Measurements from ENCODE around the gene MLLT3. TPM values are rescaled to one million over a fixed set of nuclear protein-coding genes. Genes with fewer than 3 reads are reported as not detected.

Gene MLLT3
- total RNA-seq, 1 donor: 19.8 TPM

GRCh38 chr9:20646656-20647055 lies 24.4 kb upstream of the MLLT3 start:
- H3K4me3 ChIP-seq (ENCODE audit: low read depth, low read length): no peak overlapping the region
- no peak for DNase-seq (ENCODE audit: low read depth)
- TF ChIP-seq CTCF (IDR thresholded peaks at IDR 0.05; ENCODE audit: insufficient read depth, low read length): no peak

- H3K4me3 ChIP-seq (ENCODE audit: low read depth, low read length): no peak overlapping the region
- no peak for TF ChIP-seq CTCF (IDR thresholded peaks at IDR 0.05; ENCODE audit: insufficient read depth, low read length)
- DNase-seq (ENCODE audit: low read depth): no peak
Observed at GRCh38 chr9:20643660-20644059, 21.4 kb upstream of the MLLT3 start.

- DNase-seq (ENCODE audit: low read depth): no peak
- H3K4me3 ChIP-seq (ENCODE audit: low read depth, low read length): no peak overlapping the region
- TF ChIP-seq CTCF (IDR thresholded peaks at IDR 0.05; ENCODE audit: insufficient read depth, low read length): no peak
Observed at GRCh38 chr9:20642045-20642444, 19.7 kb upstream of the MLLT3 start.

GRCh38 chr9:20640331-20641187 lies 18.3 kb upstream of the MLLT3 start:
- no peak for TF ChIP-seq CTCF (IDR thresholded peaks at IDR 0.05; ENCODE audit: insufficient read depth, low read length)
- peak; percentile 27 for DNase-seq (ENCODE audit: low read depth)

GRCh38 chr9:20636888-20637440 lies 14.7 kb upstream of the MLLT3 start:
- no peak overlapping the region for H3K4me3 ChIP-seq (ENCODE audit: low read depth, low read length)
- no peak for TF ChIP-seq CTCF (IDR thresholded peaks at IDR 0.05; ENCODE audit: insufficient read depth, low read length)
- DNase-seq (ENCODE audit: low read depth): peak; percentile 30

More at GRCh38 chr9:20640331-20641187, 18.3 kb upstream of the MLLT3 start:
- no peak overlapping the region for H3K4me3 ChIP-seq (ENCODE audit: low read depth, low read length)

DNA sequence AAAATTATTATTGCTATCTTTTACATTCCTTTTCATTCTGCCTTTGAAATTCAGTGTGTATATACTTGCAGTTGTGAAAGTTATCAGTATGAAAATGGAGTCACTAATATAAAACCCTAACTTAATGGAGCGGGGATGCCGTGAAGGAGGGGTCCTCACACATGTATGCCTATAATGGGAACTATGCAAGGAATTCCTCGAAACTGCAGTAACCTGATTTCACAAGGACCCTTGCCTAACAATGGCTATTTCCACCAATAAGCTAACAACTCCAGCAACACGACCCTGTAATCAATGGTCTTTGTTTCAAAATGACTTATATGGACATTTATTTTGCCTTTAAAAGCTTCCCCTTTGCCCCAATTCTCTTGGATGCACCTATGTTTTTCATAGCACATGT lies 12.6 kb upstream of the MLLT3 start:
- no peak overlapping the region for H3K4me3 ChIP-seq (ENCODE audit: low read depth, low read length)
- TF ChIP-seq CTCF (IDR thresholded peaks at IDR 0.05; ENCODE audit: insufficient read depth, low read length): no peak
- no peak for DNase-seq (ENCODE audit: low read depth)
